GM23248 (cell line): ENCODE measurements around the gene AOPEP. TPM values are rescaled to one million over a fixed set of nuclear protein-coding genes. Genes with fewer than 3 reads are reported as not detected.

Experiments used
- DNase-seq: peaks from one replicate; pipeline ENCODE4 v3.0.0-alpha.2; 2015
- H2AFZ ChIP-seq: fragments of 200-600 bp; sonication (generic); 2 replicates; pipeline ENCODE4 v1.6.1; 2016; ENCODE audit warnings: antibody characterized with exemption
- H3F3A ChIP-seq: fragments of 200-600 bp; sonication (generic); 2 replicates; pipeline ENCODE4 v1.6.1; 2016; ENCODE audit warnings: mild to moderate bottlenecking, antibody characterized with exemption, mixed run types; ENCODE audit not compliant: insufficient read depth
- H3K27ac ChIP-seq: fragments of 200-600 bp; sonication (generic); 2 replicates; pipeline ENCODE4 v1.5.1; 2016; ENCODE audit warnings: mild to moderate bottlenecking
- H3K27me3 ChIP-seq: fragments of 200-600 bp; sonication (generic); replicated peaks from 2 replicates; pipeline ENCODE4 v1.6.1; 2016; ENCODE audit warnings: mild to moderate bottlenecking; ENCODE audit not compliant: insufficient read depth
- H3K36me3 ChIP-seq: fragments of 200-600 bp; sonication (generic); 2 replicates; pipeline ENCODE4 v1.6.1; 2016; ENCODE audit warnings: low read depth, mild to moderate bottlenecking
- H3K4me1 ChIP-seq: fragments of 200-600 bp; sonication (generic); 2 replicates; pipeline ENCODE4 v1.6.1; 2016; ENCODE audit warnings: mild to moderate bottlenecking; ENCODE audit not compliant: insufficient read depth
- H3K4me2 ChIP-seq: fragments of 200-600 bp; sonication (generic); one replicate; pipeline ENCODE4 v1.6.1; 2016; ENCODE audit warnings: mild to moderate bottlenecking; ENCODE audit not compliant: unreplicated experiment
- H3K4me3 ChIP-seq: fragments of 200-600 bp; sonication (generic); 2 replicates; pipeline ENCODE4 v1.5.1; 2016; ENCODE audit warnings: mild to moderate bottlenecking
- H3K79me2 ChIP-seq: fragments of 200-600 bp; sonication (generic); 2 replicates; pipeline ENCODE4 v1.6.1; 2016; ENCODE audit warnings: mild to moderate bottlenecking; ENCODE audit not compliant: insufficient read depth
- H3K9ac ChIP-seq: fragments of 200-600 bp; sonication (generic); 2 replicates; pipeline ENCODE4 v1.6.1; 2016; ENCODE audit warnings: mild to moderate bottlenecking
- H3K9me2 ChIP-seq: fragments of 200-600 bp; sonication (generic); 2 replicates; pipeline ENCODE4 v1.6.1; 2016; ENCODE audit warnings: mixed run types, mild to moderate bottlenecking, moderate library complexity; ENCODE audit not compliant: insufficient read depth
- H3K9me3 ChIP-seq: fragments of 200-600 bp; sonication (generic); one replicate; pipeline ENCODE4 v1.6.1; 2017; ENCODE audit warnings: low read depth
- H4K20me1 ChIP-seq: fragments of 200-600 bp; sonication (generic); 2 replicates; pipeline ENCODE4 v1.6.0; 2016; ENCODE audit not compliant: insufficient read depth
- EZH2 ChIP-seq: fragments of 200-600 bp; sonication (generic); IDR thresholded peaks from 2 replicates; pipeline ENCODE4 v1.6.1; 2018; ENCODE audit warnings: antibody characterized with exemption, mild to moderate bottlenecking; ENCODE audit not compliant: insufficient read depth, poor library complexity, severe bottlenecking
- EZH2phosphoT487 ChIP-seq: fragments of 200-600 bp; sonication (generic); IDR thresholded peaks from 2 replicates; pipeline ENCODE4 v1.6.1; 2018; ENCODE audit warnings: antibody characterized with exemption, moderate library complexity, mild to moderate bottlenecking, low read depth; ENCODE audit not compliant: insufficient read depth
- WGBS, 2 experiments: methylation state at CpG; one replicate each; pipeline ENCODE4 v1.1.6; 2015 to 2017; ENCODE audit warnings: low lambda C conversion rate in 2 of 2, low coverage in 1 of 2; ENCODE audit errors: missing lambda C conversion rate in 2 of 2; 5-methylcytosine and 5-hydroxymethylcytosine counted together
- in situ Hi-C: fragments of 300-500 bp; cut with MboI; formaldehyde crosslinking; loops from 2 replicates; pipeline ENCODE4 v1.15.0; 2020
- polyA plus RNA-seq: library from polyadenylated mRNA; unstranded; fragments of >200 nt; fragmentation: Nextera tagmentation; extraction: Ambion mirVana; gene quantifications from 2 replicates; pipeline ENCODE4 v1.2.1, GENCODE V29; 2016
- total RNA-seq: library from RNA; depleted of rRNA; stranded (reverse); fragments of >200 nt; shearing (Covaris generic); gene quantifications from 2 replicates; pipeline ENCODE4 v1.2.3, GENCODE V29; 2014

Gene AOPEP
- total and polyA plus RNA-seq, 2 experiments from 2014 or later, result 90.0 to 120 TPM

- Histone ChIP-seq H3K4me2 (no peak overlapping the region), H3K27me3 (no peaks in the 10 kb centered on the region), H3K9ac (no peak overlapping the region), H3K27ac (no peak overlapping the region), H3F3A (no peaks in the 10 kb centered on the region), H3K4me1 (0 out of 2 replicates have a peak, but pooled peaks cover 3% of the 10 kb centered on the region), H2AFZ (no peak overlapping the region), H3K9me2 (no peaks in the 10 kb centered on the region), H3K4me3 (no peak overlapping the region), H4K20me1 (no peaks in the 10 kb centered on the region), H3K9me3 (no peaks in the 10 kb centered on the region), H3K36me3 (no peaks in the 10 kb centered on the region), H3K79me2 (no peaks in the 10 kb centered on the region)
- TF ChIP-seq EZH2, result no peak
- no peak for TF ChIP-seq EZH2phosphoT487
- in situ Hi-C loops, result loop anchor here (10.0 kb wide), 1 partner anchor 440 kb away; no protein-coding TSS in a partner anchor
- peak; percentile 24 for DNase-seq
- 82% methylated on average over 9 of the region's 9 CpGs for whole genome bisulfite sequencing, 2 experiments
These were observed 398.3 kb downstream of the AOPEP start for GRCh38 chr9:95124582-95125367.

GRCh38 chr9:95125652-95126051, 399.2 kb downstream of the AOPEP start:
- no peak overlapping the region for H3K4me2 ChIP-seq
- in situ Hi-C loops, result loop anchor here (10.0 kb wide), 1 partner anchor 441 kb away; no protein-coding TSS in a partner anchor
- WGBS, 2 experiments, result 91 to 97% methylated on average over 3 of the region's 3 CpGs

GRCh38 chr9:95126739-95127138, 400.2 kb downstream of the AOPEP start:
- Histone ChIP-seq H3K79me2 (no peaks in the 10 kb centered on the region), H3K36me3 (no peaks in the 10 kb centered on the region), H3K27ac (no peak overlapping the region), H3K4me2 (no peak overlapping the region), H3K4me3 (no peak overlapping the region), H3K27me3 (no peaks in the 10 kb centered on the region), H4K20me1 (no peaks in the 10 kb centered on the region), H3K9me2 (no peaks in the 10 kb centered on the region), H3K9me3 (no peaks in the 10 kb centered on the region), H3K9ac (no peak overlapping the region), H3K4me1 (0 out of 2 replicates have a peak, but pooled peaks cover 3% of the 10 kb centered on the region), H2AFZ (no peak overlapping the region), H3F3A (no peaks in the 10 kb centered on the region)
- 75% methylated on average over 9 of the region's 9 CpGs for WGBS, 2 experiments
- in situ Hi-C loops, result loop anchor here (10.0 kb wide), 1 partner anchor 442 kb away; no protein-coding TSS in a partner anchor
- TF ChIP-seq EZH2 (no peak), EZH2phosphoT487 (no peak)
- DNase-seq, result no peak

More at GRCh38 chr9:95125652-95126051, 399.2 kb downstream of the AOPEP start:
- no peaks in the 10 kb centered on the region for H3K79me2 ChIP-seq
- H3K9ac ChIP-seq, result no peak overlapping the region
- no peaks in the 10 kb centered on the region for H3F3A ChIP-seq
- no peaks in the 10 kb centered on the region for H4K20me1 ChIP-seq
- H3K4me3 ChIP-seq, result no peak overlapping the region
- H2AFZ ChIP-seq, result no peak overlapping the region
- H3K36me3 ChIP-seq, result no peaks in the 10 kb centered on the region
- no peaks in the 10 kb centered on the region for H3K9me3 ChIP-seq
- 0 out of 2 replicates have a peak, but pooled peaks cover 3% of the 10 kb centered on the region for H3K4me1 ChIP-seq
- DNase-seq, result no peak
- H3K27me3 ChIP-seq, result no peaks in the 10 kb centered on the region
- TF ChIP-seq EZH2, result no peak
- no peak for TF ChIP-seq EZH2phosphoT487
- no peaks in the 10 kb centered on the region for H3K9me2 ChIP-seq
- H3K27ac ChIP-seq, result no peak overlapping the region

GRCh38 chr9:95127249-95128176, 401.0 kb downstream of the AOPEP start:
- DNase-seq, result peak; percentile 94
- Histone ChIP-seq H3K27ac (no peak overlapping the region), H3K4me1 (0 out of 2 replicates have a peak, but pooled peaks cover 3% of the 10 kb centered on the region), H3K79me2 (no peaks in the 10 kb centered on the region), H4K20me1 (no peaks in the 10 kb centered on the region), H3K9ac (no peak overlapping the region), H3K36me3 (no peaks in the 10 kb centered on the region), H3K4me3 (no peak overlapping the region), H3F3A (no peaks in the 10 kb centered on the region), H2AFZ (no peak overlapping the region), H3K4me2 (peak overlapping the region; percentile 40), H3K9me2 (no peaks in the 10 kb centered on the region), H3K27me3 (no peaks in the 10 kb centered on the region), H3K9me3 (no peaks in the 10 kb centered on the region)
- TF ChIP-seq EZH2 (no peak), EZH2phosphoT487 (no peak)
- WGBS, 2 experiments, result 41 to 45% methylated on average over 30 to 35 of the region's 35 CpGs
- in situ Hi-C loops, result loop anchor here (10.0 kb wide), 1 partner anchor 443 kb away; no protein-coding TSS in a partner anchor
